Measurements from ENCODE around the gene MXRA7.

DNA sequence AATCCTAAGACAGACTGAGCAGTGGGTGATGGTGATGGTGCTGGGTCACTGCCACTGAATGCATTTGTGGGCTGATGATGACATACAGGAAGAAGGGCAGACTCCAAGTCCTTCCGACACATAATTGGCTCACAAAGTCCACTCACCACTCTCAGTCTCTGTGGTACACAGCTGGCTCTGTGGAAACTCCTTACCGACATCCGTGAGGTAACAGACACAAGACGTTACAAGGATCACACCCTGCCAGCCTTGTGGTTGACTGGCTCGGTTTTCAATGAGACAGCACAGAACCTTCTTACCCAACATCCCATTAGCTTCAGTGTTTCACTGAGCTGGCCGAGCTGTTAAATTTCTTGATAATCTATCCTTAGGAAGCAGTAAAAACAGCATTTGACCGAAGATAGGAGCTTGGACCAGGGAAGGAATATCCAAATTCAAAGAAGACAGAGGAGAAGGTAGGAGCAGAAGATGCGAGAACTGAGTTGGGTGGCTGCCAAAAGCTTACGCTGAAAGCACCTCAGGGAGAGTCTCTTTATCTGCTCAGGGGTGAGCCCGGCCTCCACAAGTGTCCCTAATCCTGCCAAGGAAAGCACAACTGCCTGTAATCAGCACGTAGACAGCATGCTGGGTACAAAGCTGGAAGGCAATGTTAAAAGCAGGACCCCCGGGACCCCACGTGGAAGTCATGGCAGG is 5.5 kb upstream of the MXRA7 start:
- TF ChIP-seq CTCF (IDR thresholded peaks at IDR 0.05 in 4 of 5, conservative IDR thresholded peaks at IDR 0.05 in 1 of 5) (no peak), POLR2A (IDR thresholded peaks at IDR 0.05) (no peak)

Measured in gastrocnemius medialis (tissue), 4 donors.